SK-N-SH treated with all-trans-retinoic acid at 6 μM for 48 hours (cell line): ENCODE results near the gene ZNF304.

Source experiments
- ATAC-seq: fragments of 200-7000 bp; cut with Tn5 transposase; 3 replicates; pipeline ENCODE4 v1.9.1; 2020; ENCODE audit warnings: mild to moderate bottlenecking, moderate library complexity
- ARNTL ChIP-seq: fragments of 450-650 bp; formaldehyde crosslinking; IDR thresholded peaks from 2 replicates; pipeline ENCODE4 v1.5.0; 2020; ENCODE audit warnings: low read depth, mild to moderate bottlenecking, moderate library complexity, borderline replicate concordance
- BACH2 ChIP-seq: fragments of 250-450 bp; sonication (Bioruptor Pico); IDR thresholded peaks from 2 replicates; pipeline ENCODE4 v1.9.0; 2021; ENCODE audit warnings: mild to moderate bottlenecking, borderline replicate concordance
- CREB5 ChIP-seq: fragments of 250-450 bp; sonication (Bioruptor Pico); IDR thresholded peaks from 2 replicates; pipeline ENCODE4 v1.5.1; 2020; ENCODE audit warnings: low read depth, mild to moderate bottlenecking, moderate library complexity
- CSDC2 ChIP-seq: fragments of 250-450 bp; sonication (Bioruptor Pico); IDR thresholded peaks from 2 replicates; pipeline ENCODE4 v1.5.0; 2020; ENCODE audit warnings: mild to moderate bottlenecking, moderate library complexity
- GLIS3 ChIP-seq: fragments of 250-450 bp; sonication (Bioruptor Pico); IDR thresholded peaks from 2 replicates; pipeline ENCODE4 v1.5.0; 2020; ENCODE audit warnings: mild to moderate bottlenecking, moderate library complexity
- ISL1 ChIP-seq: fragments of 250-450 bp; sonication (Bioruptor Pico); IDR thresholded peaks from 2 replicates; pipeline ENCODE4 v2.1.2; 2022; ENCODE audit warnings: mild to moderate bottlenecking, moderate library complexity
- OSR1 ChIP-seq: fragments of 250-450 bp; sonication (Bioruptor Pico); IDR thresholded peaks from 2 replicates; pipeline ENCODE4 v1.8.0; 2022; ENCODE audit warnings: moderate library complexity, mild to moderate bottlenecking, inconsistent platforms
- PPARA ChIP-seq: fragments of 250-450 bp; sonication (Bioruptor Pico); IDR thresholded peaks from 2 replicates; pipeline ENCODE4 v1.5.0; 2020; ENCODE audit warnings: mild to moderate bottlenecking, borderline replicate concordance
- RARB ChIP-seq: fragments of 250-450 bp; sonication (Bioruptor Pico); IDR thresholded peaks from 2 replicates; pipeline ENCODE4 v1.8.0; 2021; ENCODE audit warnings: mild to moderate bottlenecking, moderate library complexity
- SNAI2 ChIP-seq: fragments of 250-450 bp; sonication (Bioruptor Pico); IDR thresholded peaks from 2 replicates; pipeline ENCODE4 v1.5.0; 2020; ENCODE audit warnings: mild to moderate bottlenecking, moderate library complexity
- TCF4 ChIP-seq: fragments of 250-450 bp; sonication (Bioruptor Pico); IDR thresholded peaks from 2 replicates; pipeline ENCODE4 v1.8.0; 2021; ENCODE audit warnings: mild to moderate bottlenecking, moderate library complexity, borderline replicate concordance
- TSHZ2 ChIP-seq: fragments of 250-450 bp; sonication (Bioruptor Pico); IDR thresholded peaks from 2 replicates; pipeline ENCODE4 v1.5.0; 2020; ENCODE audit warnings: mild to moderate bottlenecking, moderate library complexity
- ZC3H10 ChIP-seq: fragments of 250-450 bp; sonication (Bioruptor Pico); IDR thresholded peaks from 2 replicates; pipeline ENCODE4 v1.5.1; 2021; ENCODE audit warnings: mild to moderate bottlenecking, moderate library complexity
- ZFP3 ChIP-seq: fragments of 250-450 bp; sonication (Bioruptor Pico); IDR thresholded peaks from 2 replicates; pipeline ENCODE4 v1.5.0; 2020; ENCODE audit warnings: mild to moderate bottlenecking, moderate library complexity
- ZFP30 ChIP-seq: fragments of 450-650 bp; formaldehyde crosslinking; IDR thresholded peaks from 2 replicates; pipeline ENCODE4 v1.5.0; 2022; ENCODE audit warnings: mild to moderate bottlenecking, moderate library complexity
- ZNF8 ChIP-seq: fragments of 450-650 bp; formaldehyde crosslinking; IDR thresholded peaks from 2 replicates; pipeline ENCODE4 v1.5.0; 2020; ENCODE audit warnings: mild to moderate bottlenecking, moderate library complexity
- TF ChIP-seq, protein P1 (sequence below): fragments of 250-450 bp; sonication (Bioruptor Pico); IDR thresholded peaks from 2 replicates; pipeline ENCODE4 v1.8.0; 2020; ENCODE audit warnings: mild to moderate bottlenecking, moderate library complexity, borderline replicate concordance
- TF ChIP-seq, protein P2 (sequence below): fragments of 250-450 bp; sonication (Bioruptor Pico); IDR thresholded peaks from 2 replicates; pipeline ENCODE4 v1.5.1; 2021; ENCODE audit warnings: mild to moderate bottlenecking, moderate library complexity

The ZNF304 gene

GRCh38 chr19:57389194-57389729 is 38.2 kb downstream of the ZNF304 start:
- ATAC-seq = no peak

DNA sequence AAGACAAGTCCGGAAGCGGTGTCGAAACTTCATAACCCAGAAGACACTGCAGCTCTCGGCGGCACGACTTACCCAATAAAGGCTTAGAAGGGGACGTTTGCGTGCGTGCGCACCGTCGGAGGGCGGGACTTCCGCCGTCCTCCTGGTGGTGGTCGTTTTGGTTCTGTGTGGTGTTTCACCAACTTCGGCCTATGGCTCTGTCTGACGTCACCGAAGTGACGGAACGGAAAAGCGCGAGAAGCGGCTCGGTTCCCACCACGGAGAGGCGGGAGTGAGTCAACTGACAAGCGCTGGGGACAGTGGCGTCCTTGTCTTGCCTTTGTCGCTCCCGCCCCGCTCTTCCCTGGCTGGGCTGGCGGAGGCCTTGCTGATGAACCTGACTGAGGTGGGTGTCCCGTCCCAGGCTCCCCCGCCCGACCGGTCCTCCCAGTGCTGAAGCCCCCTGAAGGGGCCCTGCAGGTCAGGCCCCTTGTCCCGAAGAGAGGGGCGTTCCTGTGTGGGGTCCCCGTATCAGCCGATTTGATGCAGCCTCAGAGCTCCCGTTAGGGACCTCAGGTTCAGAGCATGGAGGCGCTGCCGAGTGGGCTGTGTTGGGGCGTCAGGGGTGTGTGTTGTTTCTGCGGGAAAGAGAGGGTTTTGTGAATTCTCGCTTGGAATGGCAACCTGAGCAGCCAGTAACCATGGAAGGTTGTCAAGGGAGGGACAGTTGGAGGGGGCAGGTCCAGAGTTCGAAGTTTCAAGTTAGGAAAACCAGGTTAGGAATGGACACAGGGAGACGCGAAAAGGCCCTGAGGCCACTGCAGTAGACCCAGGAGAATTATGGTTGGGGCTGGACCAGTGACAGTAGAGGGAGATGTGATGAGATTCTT is 38.9 kb downstream of the ZNF304 start, which contains the start of gene ZNF548:
ZNF548 (plus strand) TSS at position 125 of the 869 bp plus-strand sequence; CDS start at position 371, 246 bp downstream.
- ATAC-seq = peak; percentile 100
- TF ChIP-seq GLIS3 (CRISPR knock-in tag) (no peak), OSR1 (CRISPR knock-in tag) (no peak), ISL1 (CRISPR knock-in tag) (no peak), CSDC2 (CRISPR knock-in tag) (no peak), RARB (CRISPR knock-in tag) (no peak), TSHZ2 (CRISPR knock-in tag) (no peak), ZNF8 (no peak), SNAI2 (CRISPR knock-in tag) (no peak), PPARA (CRISPR knock-in tag) (no peak), TCF4 (CRISPR knock-in tag) (no peak), CREB5 (CRISPR knock-in tag) (no peak)
- TF ChIP-seq, protein P1, sequence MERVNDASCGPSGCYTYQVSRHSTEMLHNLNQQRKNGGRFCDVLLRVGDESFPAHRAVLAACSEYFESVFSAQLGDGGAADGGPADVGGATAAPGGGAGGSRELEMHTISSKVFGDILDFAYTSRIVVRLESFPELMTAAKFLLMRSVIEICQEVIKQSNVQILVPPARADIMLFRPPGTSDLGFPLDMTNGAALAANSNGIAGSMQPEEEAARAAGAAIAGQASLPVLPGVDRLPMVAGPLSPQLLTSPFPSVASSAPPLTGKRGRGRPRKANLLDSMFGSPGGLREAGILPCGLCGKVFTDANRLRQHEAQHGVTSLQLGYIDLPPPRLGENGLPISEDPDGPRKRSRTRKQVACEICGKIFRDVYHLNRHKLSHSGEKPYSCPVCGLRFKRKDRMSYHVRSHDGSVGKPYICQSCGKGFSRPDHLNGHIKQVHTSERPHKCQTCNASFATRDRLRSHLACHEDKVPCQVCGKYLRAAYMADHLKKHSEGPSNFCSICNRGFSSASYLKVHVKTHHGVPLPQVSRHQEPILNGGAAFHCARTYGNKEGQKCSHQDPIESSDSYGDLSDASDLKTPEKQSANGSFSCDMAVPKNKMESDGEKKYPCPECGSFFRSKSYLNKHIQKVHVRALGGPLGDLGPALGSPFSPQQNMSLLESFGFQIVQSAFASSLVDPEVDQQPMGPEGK (CRISPR knock-in tag) = no peak

More at GRCh38 chr19:57389194-57389729, 38.2 kb downstream of the ZNF304 start:
- TF ChIP-seq ZFP3 (CRISPR knock-in tag) (no peak), PPARA (CRISPR knock-in tag) (no peak), ARNTL (CRISPR knock-in tag) (no peak), CREB5 (CRISPR knock-in tag) (no peak), RARB (CRISPR knock-in tag) (no peak), ZC3H10 (CRISPR knock-in tag) (no peak), BACH2 (CRISPR knock-in tag) (no peak), TCF4 (CRISPR knock-in tag) (no peak), ZFP30 (CRISPR knock-in tag) (no peak), TSHZ2 (CRISPR knock-in tag) (no peak), GLIS3 (CRISPR knock-in tag) (no peak)
- TF ChIP-seq, protein P1 (CRISPR knock-in tag) = no peak
- TF ChIP-seq, protein P2, sequence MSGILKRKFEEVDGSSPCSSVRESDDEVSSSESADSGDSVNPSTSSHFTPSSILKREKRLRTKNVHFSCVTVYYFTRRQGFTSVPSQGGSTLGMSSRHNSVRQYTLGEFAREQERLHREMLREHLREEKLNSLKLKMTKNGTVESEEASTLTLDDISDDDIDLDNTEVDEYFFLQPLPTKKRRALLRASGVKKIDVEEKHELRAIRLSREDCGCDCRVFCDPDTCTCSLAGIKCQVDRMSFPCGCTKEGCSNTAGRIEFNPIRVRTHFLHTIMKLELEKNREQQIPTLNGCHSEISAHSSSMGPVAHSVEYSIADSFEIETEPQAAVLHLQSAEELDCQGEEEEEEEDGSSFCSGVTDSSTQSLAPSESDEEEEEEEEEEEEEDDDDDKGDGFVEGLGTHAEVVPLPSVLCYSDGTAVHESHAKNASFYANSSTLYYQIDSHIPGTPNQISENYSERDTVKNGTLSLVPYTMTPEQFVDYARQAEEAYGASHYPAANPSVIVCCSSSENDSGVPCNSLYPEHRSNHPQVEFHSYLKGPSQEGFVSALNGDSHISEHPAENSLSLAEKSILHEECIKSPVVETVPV (CRISPR knock-in tag) = no peak
